CD4-positive, alpha-beta T cell treated with Interleukin-6 at 100 ng/mL for 8 hours (primary cell): Measurements from ENCODE around the gene REL.
"Not testable (repeated sequence)": the region's sequence is repeated elsewhere in the genome, so short reads cannot be mapped to it uniquely, and the experiment has no call there.

Experiments
- DNase-seq: peaks from one replicate; pipeline ENCODE4 v3.0.0-alpha.2; 2020; ENCODE audit warnings: mixed read lengths, low spot score

Gene REL

DNA sequence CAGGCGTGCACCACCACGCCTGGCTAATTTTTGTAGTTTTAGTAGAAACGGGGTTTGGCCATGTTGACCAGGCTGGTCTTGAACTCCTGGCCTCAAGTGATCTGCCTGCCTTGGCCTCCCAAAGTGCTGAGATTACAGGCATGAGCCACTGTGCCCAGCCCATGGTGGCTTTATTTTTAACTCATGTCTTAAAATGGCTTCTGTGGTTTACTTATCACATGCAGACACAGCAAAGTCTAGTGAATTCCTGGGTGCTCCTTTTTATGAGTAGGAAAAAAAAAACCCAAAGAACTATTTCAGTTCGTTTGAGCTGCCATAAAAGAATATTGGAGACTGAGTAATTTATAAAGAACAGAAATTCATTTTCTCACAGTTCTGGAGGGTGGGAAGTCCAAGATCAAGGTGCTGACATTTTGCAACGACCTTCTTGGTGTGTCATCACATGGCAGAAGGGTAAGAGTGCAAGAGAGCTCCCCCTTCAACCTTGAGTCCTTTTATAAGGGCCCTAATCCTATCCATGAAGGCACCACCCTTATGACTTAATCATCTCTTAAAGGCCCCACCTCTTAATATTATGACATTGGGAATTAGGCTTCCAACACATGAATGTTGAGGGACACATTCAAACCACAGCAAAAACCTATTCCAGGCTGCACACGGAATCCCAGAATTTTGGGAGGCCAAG, 12.6 kb upstream of the REL start:
- DNase-seq = no peak

DNA sequence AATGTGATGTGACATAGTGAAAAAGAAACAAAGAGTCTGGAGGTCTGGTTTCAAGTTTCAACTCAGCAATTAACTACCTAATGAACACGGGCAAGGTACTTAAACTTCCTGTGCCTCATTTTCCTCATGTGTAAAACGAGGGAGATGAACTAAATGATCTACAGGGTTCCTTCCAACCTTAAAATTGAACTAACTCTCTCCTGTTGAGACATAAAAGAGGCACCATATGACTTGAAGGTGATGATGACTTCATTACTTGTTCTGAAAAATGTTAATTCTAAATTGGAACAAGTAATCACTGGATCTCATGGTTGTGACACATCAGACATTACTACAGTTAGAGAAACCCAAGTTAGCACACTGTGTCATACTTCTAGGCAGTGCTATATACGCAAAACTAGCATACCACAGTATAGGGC, 8.9 kb upstream of the REL start:
- no peak for DNase-seq

GRCh38 chr2:60873381-60873780, 8.0 kb upstream of the REL start:
- DNase-seq = no peak

DNA sequence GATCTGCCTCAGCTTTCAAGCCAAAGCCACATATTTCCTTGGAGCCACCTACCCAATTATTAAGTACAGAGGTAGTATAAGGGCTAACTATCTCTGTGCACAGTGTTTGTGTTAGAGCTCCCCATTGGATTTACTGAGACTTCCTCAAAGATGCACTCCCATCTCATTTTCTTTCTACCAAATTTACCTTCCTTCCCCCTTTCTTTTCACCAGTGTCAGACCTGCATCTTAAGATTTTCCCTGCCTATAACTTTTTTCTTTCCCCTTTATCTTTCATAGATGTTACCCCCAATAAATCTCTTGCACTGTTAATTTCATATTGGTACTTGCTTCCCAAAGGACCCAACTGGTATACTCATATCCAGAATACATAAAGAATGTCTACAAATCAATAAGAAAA, 5.9 kb upstream of the REL start:
- no peak for DNase-seq

DNA sequence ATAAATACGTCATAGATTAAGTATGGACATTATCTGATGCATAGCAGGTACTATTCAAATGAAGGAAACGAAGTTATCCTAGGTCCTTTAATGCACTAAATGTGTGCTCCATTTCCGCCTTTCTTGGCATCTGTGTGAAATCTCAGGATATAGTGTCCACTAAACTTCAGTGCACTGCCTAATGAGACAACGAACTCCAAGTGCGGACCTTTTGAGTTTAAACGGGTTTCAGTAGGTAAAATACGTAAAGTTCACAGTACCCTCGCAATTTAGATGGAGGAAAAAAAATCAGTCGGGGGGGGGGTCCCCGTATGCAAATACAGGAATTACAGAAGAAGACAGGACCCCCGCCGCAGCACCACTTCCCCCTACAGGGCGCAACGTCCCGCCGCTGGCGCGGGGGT, 729 bp upstream of the REL start:
- DNase-seq = no peak

DNA sequence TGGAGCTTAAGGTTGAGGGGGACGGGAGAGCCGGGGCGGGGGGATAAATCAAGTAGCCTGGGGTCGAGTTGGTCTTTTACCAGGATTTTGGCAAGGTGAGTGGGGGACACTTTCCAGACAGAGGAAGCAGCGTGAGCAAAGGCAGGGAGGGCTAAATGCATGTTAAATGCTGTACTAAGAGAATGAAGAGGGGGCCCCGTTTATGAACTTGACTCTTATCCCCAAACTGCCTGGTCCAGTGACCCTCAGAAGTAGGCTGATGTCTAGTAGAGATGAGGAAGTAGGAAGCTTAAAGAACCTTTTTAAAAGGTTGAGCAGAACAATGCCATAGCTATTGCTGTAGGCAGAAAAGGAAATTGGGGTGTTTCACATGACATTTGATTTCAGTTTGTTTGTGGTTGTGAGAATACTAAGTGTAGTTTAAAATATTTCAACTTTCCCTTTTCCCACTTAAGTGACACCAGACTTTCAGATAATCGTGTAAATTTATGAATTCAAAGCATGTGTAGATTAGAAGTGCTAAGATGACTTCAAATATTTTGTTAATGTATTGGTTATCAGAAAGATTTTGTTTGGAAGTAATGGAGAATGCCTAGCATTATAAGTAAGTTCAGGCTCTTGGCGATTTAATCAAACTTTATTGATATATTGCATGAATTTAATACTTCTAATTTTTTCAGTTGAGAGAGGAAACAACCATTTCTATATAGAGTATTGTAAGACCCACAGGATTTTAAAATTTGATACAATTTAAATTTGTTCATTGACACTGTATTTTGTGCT, 1.8 kb downstream of the REL start:
- DNase-seq = peak; percentile 24

DNA sequence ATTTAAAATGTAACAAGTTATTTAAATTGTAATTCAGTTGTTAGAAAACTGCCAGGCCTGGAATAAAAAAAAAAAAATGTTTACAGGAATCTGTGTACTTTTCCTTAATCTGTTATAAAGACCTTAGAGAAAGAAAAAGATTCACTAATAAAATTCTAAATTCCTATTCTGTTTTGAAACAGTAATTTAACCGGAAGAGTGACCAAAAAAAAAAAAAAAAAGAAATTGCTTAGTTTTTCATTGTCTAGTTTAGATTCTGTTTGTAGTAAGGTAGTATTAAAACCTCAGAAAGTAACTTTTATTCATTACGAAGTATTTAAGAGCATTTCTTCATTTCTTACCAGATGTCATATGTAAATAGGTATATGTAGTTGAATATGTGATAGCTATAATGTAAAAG, 2.5 kb downstream of the REL start:
- no peak for DNase-seq

GRCh38 chr2:60884800-60885199, 3.4 kb downstream of the REL start:
- DNase-seq = no peak

DNA sequence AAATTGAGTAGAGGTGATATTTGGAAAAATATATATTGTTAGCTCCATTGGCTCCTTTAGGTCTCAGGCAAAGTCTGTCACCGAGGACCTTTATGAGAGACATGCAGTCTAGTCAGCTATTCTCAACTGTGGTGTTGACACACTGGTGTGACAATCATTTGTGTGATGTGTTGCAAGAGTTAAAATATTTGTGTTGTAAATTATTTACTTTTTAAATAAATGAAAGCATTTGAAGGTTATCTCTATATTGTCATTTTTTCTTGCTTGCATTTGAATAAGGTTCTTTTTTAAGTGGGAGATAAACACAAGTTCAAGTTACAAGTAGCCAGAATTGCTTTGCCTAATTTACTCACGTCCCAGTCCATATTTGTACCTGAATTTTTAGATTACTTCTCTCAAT, 4.3 kb downstream of the REL start:
- DNase-seq = no peak

- DNase-seq = no peak
Observed at GRCh38 chr2:60886991-60887390, 5.6 kb downstream of the REL start.

DNA sequence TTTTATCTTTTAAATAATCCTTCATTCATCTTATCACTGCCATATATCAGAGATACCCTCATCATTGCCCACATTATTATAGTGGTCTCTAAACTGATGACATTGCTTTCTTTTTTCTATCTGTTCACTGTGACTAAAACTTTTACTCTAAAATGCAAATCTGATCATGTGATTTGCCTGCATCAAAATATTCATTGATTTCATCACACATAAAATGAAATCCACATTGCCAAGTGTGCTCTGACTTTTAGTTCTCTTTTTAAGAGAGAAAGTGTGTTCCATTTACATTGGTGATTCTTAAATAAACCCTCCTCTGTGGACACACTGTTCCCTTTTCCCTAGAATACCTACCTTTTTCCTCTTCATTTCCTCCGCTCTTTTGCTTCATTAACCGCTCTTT, 7.5 kb downstream of the REL start:
- DNase-seq = no peak

- DNase-seq = not testable (repeated sequence)
Observed at GRCh38 chr2:60889581-60890392, 8.4 kb downstream of the REL start.

GRCh38 chr2:60890393-60890707, 9.0 kb downstream of the REL start:
- no peak for DNase-seq

DNA sequence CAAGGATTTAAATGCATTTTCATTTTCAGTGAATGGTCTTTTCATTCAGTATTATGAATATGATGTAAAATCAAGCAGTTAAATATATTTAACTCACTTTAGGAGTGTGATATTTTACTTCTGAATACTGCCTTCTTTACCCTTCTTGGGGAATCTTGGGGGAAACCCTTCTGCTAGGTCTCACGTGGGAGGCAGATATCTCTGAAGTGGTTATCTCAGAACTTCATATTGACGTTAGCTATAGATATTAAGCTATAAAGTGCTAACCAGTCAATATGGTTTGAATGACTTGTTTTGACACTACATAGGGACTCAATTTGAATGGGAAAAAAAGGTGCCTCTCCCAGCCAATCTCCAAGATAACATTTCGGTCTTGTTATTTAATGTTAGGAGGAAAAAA, 9.8 kb downstream of the REL start:
- no peak for DNase-seq

DNA sequence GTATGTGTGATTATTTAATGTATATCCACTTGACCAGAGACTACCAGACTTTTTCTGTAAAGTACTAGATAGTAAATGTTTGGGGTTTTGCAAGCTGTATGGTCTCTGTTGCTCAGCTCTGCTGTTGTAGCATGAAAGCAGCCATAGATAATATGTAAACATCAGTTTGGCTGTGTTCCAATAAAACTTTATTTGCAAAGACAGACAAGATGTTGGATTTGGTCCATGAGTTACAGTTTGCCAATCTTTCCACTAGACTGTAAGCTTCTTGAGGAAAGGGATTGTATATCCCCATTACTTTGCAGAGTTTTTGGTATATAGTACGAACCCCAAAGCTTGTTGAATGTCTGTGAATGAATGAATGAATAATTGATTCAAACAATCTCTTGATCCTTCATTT, 17.2 kb downstream of the REL start:
- no peak for DNase-seq

DNA sequence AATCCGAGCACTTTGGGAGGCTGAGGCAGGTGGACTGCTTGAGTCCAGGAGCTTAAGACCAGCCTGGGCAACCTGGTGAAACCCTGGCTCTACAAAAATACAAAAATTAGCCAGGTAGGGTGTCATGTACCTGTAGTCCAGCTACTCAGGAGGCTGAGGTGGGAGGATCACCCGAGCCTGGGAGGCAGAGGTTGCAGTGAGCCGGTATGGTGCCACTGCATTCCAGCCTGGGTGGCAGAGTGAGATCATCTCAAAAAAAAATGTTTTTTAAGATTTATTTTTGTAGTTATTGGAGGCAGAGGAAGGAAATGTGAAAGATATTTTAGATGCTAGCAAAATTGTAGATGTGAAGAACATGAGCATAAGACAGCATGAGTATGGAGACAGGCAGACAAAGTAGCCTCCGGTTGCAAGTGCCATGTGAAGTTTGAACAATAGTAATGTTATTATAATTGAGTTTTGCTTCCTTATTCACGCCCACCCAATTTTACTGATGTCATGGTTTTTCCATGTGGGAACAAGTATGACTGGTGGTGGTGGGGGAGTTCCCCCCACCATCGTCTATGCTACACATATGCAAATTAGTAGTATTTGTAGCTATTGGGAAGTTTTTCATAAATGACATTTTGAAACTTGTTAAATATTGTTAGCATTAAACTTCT, 18.0 kb downstream of the REL start:
- DNase-seq = no peak

- DNase-seq = no peak
Observed at GRCh38 chr2:60899892-60900249, 18.5 kb downstream of the REL start.

GRCh38 chr2:60901296-60901695, 19.9 kb downstream of the REL start:
- DNase-seq = not testable (repeated sequence)

DNA sequence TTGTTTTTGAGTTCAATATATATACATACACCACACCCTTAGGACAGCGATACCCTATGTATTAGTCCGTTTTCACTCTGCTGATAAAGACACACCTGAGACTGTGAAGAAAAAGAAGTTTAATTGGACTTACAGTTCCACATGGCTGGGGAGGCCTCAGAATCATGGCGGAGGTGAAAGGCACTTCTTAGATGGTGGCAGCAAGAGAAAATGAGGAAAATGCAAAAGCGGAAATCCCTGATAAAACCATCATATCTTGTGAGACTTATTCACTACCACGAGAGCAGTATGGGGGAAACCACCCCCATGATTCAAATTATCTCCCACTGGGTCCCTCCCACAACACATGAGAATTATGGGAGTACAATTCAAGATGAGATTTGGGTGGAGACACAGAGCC, 24.5 kb downstream of the REL start:
- DNase-seq = not testable (repeated sequence)

GRCh38 chr2:60906395-60906794, 25.0 kb downstream of the REL start:
- DNase-seq = no peak

DNA sequence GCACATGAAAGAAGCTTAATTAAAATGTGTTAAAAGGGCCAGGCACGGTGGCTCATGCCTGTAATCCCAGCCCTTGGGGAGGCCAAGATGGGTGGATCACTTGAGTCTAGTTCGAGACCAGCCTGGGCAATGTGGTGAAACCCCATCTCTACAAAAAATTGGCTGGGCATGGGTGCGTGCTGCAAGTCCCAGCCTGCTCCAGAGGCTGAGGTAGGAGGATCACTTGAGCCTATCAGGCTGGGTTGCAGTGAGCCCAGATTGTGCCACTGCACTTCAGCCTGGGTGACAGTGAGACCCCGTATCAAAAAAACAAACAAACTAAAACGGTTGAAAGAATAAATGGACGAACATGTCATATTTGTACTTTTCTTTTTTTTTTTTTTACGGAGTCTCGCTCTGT, 26.0 kb downstream of the REL start:
- DNase-seq = no peak

DNA sequence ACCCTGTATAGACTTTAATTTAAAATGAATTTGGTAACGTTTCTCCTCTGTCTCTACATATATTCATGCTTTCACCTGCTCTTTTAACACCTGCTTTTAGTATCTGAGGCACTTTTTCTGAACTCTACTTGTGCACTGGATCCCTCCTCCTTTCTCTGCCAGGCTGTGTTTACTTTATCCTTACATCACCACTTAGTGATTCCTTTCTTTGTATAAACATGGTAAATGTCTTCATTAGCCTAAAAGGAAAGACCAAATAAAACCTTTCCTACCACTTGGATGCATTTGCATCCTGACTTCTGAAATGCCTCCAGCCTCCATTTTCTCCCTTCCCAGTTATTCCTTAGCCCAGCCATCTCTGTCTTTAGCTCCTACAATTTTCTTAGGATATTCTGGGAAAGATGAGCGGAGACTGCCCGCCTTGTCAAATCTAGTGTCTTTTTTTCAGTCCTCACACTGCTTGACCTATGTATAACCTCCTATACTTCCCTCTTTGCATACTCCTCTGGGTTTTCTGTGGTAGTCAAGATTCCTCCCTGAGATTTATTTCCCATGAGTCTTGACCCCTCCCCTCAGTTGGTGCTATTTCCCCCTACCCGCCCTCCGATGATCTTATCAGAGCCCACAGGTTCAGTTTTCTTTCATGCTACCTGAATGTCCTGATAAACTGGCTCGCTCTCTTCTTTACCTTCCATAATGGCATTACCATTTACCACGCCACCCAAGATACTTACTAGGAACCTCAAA, 44.8 kb downstream of the REL start:
- DNase-seq = no peak
